GM12801 (cell line): ENCODE results near the gene TBC1D12.

Experiments used
- CTCF ChIP-seq: IDR thresholded peaks from one replicate; pipeline ENCODE4 v1.5.1; 2011; ENCODE audit warnings: control low read depth; ENCODE audit not compliant: insufficient read length; ENCODE audit errors: extremely low read depth

Gene TBC1D12

DNA sequence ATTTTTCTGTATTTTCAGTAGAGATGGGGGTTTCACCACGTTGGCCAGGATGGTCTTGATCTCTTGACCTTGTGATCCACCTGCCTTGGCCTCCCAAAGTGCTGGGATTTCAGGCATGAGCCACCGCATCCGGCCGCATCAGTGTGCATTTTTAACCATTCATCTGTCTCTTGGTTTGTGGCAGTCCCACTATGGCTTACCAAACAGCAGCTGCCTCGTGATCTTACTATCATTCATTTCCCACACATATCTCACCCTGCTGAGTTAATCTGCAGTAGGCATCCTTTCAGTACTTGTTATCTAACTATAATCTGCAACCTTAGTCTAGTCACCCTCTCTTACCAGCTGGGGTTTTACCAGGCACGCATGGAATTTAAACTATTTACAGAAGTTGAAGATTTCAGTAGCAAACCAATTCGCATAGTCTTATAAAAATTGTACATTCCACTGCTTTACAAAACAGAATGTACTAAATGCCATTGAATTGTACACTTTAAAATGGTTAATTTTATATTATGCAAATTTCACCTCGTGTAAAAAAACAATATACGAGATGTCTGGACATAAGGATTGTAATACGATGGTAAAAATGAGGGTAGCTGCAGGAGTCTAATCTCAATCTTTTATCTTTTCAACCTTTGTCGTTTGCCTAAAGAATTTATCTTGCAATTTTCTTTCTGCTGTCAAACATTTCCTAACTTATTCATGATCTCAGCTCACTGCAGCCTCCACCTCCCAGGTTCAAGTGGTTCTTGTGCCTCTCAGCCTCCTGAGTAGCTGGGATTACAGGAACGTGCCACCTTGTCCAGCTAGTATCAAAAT, 4.6 kb upstream of the TBC1D12 start:
- no peak for TF ChIP-seq CTCF

GRCh38 chr10:94398762-94399161, 3.6 kb upstream of the TBC1D12 start:
- no peak for TF ChIP-seq CTCF

DNA sequence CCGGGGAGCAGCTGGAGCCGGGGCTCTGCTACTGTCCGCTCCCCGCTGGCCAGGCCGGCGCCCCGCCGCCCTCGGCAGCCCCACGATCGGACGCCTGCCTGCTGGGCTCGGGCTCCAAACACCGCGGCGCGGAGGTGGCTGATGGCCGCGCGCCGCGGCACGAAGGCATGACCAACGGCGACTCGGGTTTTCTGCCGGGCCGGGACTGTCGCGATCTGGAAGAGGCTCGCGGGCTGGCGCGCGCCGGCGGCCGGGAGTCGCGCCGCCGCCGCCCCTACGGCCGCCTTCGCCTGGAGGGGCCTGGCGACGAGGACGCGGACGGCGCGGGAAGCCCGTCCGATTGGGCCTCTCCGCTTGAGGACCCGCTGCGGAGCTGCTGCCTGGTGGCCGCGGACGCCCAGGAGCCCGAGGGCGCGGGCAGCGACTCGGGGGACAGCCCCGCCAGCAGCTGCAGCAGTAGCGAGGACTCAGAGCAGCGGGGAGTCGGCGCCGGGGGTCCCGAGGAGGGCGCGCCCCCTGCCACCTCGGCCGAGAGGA, 570 bp downstream of the TBC1D12 start:
- TF ChIP-seq CTCF, result no peak

- no peak for TF ChIP-seq CTCF
These were observed 1.3 kb downstream of the TBC1D12 start for GRCh38 chr10:94403380-94404213.

DNA sequence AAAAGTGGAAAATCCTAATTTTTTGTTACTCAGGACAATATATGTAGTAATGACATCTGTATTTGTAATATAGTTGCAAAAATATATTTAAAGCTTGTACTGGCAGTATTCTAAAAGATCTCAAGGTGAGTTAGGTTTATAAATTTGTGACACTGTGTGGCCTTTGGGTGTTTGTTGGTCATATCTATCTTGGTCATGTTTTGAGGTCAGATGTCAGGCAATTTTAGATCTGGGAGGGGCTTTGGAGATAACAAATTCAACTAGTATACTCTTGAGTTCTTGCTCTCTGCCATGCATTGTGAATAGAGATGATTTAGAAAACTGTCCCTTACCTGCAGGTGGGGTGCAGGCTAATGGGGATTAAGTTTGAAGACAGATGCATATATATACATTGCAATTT, 3.1 kb downstream of the TBC1D12 start:
- TF ChIP-seq CTCF, result no peak

GRCh38 chr10:94407668-94408067, 5.3 kb downstream of the TBC1D12 start:
- TF ChIP-seq CTCF, result no peak

DNA sequence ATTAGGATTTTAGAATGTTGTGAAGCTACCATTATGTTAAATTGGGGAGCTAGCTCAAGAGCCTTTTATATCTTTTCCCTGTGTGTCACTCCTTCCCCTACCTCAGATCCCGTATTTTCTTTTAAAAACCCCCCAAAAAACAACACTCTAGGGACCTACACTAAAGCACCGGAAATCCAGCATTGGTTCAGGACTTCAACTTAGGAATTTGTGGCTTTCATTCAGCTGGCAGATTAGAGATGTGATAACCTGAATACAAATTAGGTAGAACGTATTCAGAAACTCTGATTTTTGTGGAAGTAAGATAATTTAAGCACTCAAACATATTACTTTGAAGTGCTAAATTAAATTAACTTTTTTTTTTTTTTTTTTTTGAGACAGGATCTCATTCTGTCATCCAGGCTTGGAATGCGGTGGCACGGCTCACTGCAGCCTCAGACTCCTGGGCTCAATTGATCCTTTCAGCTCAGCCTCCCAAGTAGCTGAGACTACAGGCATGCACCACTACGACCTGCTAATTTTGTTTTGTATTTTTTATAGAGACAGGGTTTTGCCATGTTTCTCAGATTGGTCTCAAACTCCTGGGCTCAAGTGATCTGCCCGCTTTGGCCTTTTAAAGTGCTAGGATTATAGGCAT, 6.8 kb downstream of the TBC1D12 start:
- no peak for TF ChIP-seq CTCF
